Esophagus muscularis mucosa (tissue), 3 donors: ENCODE results near the gene UBA7.

ENCODE experiments used
- CTCF ChIP-seq, 3 experiments: fragments of 200-600 bp in 2 of 3; fragments of 450-650 bp in 1 of 3; sonication (generic) in 2 of 3; IDR thresholded peaks; one replicate each; pipeline ENCODE4 v1.5.1; 2017 to 2019; ENCODE audit warnings: antibody characterized with exemption in 3 of 3, mild to moderate bottlenecking in 2 of 3, moderate library complexity in 1 of 3
- POLR2A ChIP-seq: fragments of 450-650 bp; IDR thresholded peaks from one replicate; pipeline ENCODE4 v1.6.1; 2017; ENCODE audit warnings: antibody characterized with exemption, moderate library complexity, mild to moderate bottlenecking, low read depth

- TF ChIP-seq POLR2A (no peak), CTCF (IDR thresholded peaks at IDR 0.05) (no peak)
Measured at GRCh38 chr3:49831341-49831740, 17.6 kb upstream of the UBA7 start.
